Measurements from ENCODE around the gene COQ8A. TPM values are rescaled to one million over a fixed set of nuclear protein-coding genes. Genes with fewer than 3 reads are reported as not detected.

Gene COQ8A
- total and polyA plus RNA-seq, 10 of the 15 experiments (the other 5 are each of a cell fraction or from before 2014, with no cell fraction given): 0.72 to 24.8 (median 12.1) TPM

GRCh38 chr1:226934483-226935237 is 5.4 kb upstream of the COQ8A start (continued):
- TF ChIP-seq IRF5 (IDR thresholded peaks at IDR 0.05; ENCODE audit: borderline replicate concordance) (no peak), SRF (IDR thresholded peaks at IDR 0.05; ENCODE audit: low read depth in 2 of 2, low read length in 2 of 2) (no peak), RAD51 (IDR thresholded peaks at IDR 0.05) (no peak), PRDM15 (CRISPR knock-in tag; IDR thresholded peaks at IDR 0.05) (no peak)

All from GM12878 (cell line).